Measurements from ENCODE around the gene LRRC74A.

Gene LRRC74A

DNA sequence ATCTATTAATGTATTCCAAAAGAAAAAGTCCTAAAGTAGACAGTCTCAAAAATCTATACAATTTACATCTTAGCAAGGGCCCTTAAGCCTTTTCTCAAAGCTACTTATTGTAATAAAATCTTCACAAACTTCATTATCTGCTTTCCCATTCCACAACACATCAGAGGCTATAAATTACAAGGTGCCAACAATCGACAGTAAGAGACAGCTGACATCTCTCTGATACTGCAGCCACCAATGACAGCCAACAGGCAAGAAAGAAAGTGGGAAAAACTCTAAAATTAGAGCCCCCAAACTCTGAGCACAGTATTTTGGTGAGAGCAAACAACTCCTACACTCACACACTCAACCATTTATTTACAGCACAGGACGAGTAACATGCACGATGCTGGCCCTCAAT, 15.7 kb upstream of the LRRC74A start:
- no peak for DNase-seq (ENCODE audit: low read depth in 3 of 3)

DNA sequence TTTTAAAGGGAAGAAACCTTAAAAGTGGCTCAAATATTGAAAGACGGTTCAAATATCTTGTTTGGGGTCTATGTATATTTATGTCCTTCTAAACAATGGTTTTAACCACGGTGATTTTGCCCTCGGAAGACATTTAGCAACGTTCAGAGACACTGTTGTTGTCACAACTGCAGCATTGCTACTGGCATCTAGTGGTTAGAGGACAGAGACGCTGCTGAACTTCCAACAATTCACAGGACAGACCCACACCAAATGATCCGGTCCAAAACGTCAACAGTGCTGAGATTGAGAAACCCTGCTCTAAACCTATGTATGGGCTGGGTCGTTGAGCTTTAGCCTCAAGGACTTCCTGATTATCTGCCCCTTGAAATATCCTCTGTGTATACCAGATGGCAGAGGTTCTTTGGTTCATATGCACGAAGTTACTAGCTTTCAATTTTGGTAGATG, 15.2 kb upstream of the LRRC74A start:
- no peak for DNase-seq (ENCODE audit: low read depth in 3 of 3)

DNA sequence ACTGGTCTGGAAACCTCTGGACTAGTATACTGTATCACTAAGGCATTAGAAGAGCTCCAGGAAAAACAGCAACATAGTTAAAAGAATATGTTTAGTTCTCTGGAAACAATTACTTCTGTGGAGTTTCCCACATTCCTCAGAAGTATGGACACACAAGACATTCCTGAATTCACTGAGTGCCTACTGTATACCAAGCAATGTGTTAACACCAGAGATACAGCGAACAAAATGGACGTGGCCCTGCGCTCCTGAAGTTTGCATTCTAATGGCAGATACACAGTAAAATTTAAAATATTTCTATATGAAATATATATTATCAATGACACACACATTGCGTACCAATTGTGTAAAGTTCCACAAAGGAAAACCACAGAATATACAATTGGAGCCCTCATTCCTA, 14.6 kb upstream of the LRRC74A start:
- no peak for DNase-seq (ENCODE audit: low read depth in 3 of 3)

DNA sequence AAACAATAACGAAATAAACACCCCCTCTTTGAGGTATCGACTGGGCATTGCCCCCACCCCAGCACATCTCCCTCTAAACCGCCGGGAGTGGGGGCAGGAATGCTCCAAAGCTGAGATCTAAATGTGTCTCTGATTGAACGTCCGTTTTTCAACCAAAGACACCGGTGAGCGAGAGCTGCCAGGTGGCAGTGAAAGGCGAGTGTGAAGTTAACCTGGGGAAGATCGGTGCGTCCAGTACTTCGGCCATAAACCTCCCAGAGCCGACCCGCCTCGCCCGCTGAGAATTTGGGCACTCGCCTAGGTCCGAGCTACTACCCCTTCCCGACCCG, 14.2 kb upstream of the LRRC74A start:
- no peak for DNase-seq (ENCODE audit: low read depth in 3 of 3)

DNA sequence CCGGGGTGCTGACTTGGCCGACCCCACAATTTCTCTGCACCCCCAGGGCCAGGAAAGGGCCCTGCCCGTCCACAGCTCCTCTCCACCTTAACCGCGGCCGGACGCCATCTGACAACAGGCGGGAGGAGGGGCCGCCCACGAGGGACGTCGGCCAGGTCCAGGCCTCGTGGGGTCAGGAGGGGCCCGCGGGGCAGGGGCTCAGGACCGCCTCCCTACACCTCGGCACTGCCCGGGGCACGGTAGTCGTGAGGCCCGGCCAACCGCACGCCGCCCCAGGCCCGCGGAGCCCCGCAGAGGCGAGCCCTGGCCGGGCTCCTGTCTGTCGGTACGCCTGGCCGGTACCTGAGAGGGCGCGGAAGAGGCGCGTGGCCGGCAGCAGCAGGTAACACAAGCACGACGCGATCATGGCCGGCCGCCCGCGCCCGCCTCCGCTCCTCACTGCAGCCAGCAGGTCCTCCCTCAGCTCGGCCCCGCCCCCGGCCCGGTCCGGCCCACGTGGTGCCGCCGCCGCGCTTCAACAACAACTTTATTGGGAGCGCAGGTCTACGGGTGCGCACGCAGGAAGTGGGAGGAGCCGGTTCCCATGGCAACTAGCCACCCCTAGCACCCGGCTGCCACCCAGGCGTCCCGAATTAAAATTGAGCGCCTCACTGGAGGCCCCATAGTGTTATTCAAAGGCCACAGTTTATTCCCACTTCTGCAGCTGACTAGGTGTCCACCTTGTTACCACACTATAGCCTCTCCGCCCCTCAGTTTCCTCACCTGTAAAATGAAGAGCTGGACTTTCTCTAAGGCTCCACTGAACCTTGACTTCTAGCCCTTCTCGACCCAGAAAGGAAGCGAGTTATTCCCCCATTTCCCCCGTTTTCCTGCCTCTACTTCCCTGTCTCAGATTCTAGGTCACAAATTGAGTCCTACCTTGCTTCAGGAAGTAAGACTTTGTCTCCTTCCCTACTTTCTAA, 13.5 kb upstream of the LRRC74A start, which contains the start of gene ANGEL1:
ANGEL1 (minus strand) TSS at position 461 of the 962 bp plus-strand sequence; CDS start at position 406, 55 bp downstream.
- peak; percentile 92 to 97 (median 93) for DNase-seq (ENCODE audit: low read depth in 3 of 3)

DNA sequence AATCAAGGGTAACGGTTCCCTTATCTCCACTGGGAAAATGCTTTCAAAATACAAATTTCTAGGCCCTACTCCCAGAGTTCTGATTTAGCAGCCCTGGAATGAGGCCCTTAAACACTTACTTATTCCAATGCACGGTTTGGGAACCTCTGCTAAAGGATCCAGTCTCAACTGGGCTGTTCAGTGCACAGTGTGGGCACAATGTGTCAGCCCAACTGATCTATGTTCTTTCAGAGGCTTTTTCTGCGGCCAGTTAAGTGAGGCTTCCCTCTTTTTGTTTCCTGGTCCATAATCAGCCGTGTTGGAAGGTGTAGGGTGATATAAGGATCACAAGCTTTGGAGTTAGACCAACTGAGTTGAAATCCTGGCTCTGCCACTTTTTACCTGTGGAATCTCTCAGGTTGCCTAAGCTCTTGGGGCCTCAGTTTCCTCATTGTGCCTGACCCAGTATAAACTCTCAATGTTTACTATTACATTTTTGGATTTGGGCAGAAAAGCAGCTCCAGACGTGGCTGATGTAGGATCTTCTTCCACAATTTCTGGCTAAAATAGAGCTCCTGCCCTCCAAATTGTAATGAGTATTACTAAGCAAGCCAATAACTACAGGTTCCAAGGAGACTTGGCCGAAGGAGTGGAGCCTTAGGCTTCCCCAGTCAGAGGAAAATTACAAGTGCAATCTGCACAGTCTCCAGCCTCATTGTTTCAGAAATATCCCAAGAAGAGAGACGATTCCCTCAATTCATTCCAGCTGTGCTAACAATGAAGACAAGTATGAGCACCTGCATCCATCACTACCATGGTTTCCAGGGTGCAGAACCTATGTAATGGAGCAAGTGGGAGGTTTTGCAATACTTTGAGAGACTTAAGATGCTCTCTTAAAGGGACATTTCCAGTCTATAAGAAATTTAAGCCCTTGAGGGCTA, 11.2 kb upstream of the LRRC74A start:
- no peak for DNase-seq (ENCODE audit: low read depth in 3 of 3)

DNA sequence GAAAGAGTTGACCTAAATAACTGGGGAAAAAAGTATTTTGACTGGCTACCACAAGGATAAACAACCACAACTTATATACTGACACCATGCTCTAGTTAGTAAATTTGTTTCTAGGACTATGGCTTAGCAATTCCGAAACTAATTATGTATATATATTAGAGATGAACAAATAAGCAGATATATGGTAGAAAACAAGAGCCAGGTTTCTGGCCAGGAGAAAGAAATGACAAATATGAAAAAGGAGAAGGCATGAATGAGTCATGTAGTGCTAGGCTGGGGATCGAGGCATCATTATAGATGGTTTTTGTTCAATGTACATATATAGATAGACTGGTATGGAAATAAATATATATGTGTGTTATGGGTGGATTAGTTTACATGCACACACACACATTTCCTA, 5.5 kb upstream of the LRRC74A start:
- no peak for DNase-seq (ENCODE audit: low read depth in 3 of 3)

DNA sequence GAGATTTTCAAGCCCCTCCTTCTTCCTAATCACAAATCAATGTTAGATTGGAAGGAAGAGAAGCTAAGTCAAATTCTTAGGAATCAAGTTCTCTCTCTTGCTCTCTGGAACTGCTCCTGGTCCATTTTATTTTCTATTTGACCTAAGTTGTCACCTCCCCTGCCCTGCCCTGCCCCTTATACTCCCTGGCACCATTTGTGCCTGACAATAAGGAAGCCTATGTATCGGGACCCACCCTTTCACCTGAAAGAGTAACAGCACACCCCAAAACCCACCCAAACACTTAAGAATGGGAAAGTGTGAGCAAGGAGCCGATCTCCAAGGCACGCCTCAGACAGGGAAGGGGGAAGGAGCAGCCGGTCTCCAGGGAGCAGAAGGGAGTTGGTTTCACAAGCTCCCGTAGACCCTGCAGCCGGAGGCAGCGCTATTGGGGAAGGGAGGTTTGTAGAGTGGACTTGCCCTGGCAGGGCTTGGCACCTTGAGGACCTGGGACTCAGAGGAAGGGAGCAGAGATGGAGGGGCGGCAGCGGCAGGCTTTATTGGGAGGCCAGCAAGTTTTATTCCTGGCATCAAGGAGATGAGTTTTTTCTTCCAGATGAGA, 1.6 kb downstream of the LRRC74A start:
- no peak for DNase-seq (ENCODE audit: low read depth in 3 of 3)

DNA sequence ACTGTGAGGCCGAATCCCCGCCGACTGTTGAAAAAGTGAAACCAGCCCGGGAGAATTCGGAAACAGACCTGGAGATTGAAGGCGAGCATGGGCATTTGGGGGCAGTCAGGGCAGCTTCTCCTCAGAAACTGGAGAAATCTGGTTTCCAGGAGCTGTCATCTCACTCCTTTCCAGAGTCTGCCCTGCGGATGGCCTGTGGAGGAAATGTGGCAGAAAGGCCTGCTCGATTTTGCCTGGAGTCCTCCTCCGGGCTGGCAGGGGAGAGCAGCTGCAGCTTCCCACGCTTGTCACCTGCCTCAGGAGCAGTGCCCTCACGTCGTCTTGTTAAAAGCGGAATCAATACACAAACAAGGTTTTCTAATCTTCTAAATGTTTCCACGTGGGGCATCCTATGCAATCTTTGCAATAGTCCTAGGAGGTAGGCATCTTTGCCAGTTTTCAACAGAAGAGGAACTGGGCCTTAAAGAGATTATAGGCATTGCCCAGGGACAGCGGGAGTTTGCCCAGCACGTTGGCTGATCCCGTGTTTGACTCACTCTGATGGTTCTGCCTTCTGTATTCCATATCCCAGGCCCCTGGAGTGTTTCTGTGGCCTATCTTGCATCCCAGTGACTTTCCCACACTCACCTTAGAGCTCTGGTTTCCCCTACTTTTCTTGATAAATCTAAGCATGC, 2.3 kb downstream of the LRRC74A start:
- DNase-seq (ENCODE audit: low read depth in 3 of 3) = no peak

DNA sequence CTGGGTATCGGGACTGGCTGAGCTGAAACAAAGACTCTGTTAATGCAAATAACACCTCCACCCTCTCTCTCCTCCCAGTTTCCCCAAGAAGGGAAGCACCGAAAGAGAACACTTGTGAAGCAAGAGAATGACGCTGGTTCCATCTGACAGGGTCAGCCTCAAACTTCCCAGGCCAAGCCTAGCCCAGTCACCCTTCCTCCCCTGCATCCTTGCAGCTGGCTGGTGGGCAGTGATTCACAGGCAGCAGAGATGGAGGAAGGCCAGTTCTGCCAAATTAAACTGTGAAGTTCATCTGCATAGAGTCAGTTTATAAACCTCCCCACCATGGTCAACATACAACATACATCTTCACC, 2.8 kb downstream of the LRRC74A start:
- DNase-seq (ENCODE audit: low read depth in 3 of 3) = no peak

DNA sequence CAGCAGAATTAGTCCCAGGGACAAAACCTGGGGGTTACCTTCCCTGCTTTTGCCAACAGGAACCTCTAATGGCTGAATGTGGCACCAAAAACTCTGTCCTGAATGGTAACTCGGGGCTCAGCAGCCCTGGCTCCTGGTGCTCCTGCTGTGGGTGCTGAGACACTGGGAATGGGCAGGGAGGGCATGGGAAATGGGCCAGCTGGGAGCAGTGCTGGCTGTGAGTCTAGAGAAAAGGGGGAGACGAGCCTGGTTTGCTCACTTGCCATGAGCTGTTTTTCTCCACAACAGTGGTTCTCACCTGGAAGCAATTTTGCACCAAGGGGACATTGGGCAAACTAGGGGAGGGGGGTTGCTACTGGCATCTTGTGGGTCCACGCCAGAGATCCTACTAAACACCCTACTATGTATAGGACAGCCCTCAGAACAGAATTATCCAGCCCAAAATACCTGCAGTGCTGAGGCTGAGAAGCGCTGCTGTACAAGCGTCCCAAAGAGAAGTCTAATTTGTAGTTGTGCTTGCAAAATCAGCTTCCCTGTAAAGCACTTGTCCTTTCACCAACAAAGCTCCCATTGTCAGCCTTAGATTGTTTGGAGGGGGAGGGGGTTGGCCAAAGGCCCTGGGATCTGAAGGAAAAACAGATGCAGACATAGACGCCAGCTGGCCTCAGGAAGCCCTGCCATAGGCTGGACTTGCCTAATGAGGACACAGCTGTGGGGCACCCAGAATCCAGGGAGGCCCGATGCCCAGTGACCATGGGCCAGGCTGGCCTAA, 3.6 kb downstream of the LRRC74A start:
- DNase-seq (ENCODE audit: low read depth in 3 of 3) = no peak

DNA sequence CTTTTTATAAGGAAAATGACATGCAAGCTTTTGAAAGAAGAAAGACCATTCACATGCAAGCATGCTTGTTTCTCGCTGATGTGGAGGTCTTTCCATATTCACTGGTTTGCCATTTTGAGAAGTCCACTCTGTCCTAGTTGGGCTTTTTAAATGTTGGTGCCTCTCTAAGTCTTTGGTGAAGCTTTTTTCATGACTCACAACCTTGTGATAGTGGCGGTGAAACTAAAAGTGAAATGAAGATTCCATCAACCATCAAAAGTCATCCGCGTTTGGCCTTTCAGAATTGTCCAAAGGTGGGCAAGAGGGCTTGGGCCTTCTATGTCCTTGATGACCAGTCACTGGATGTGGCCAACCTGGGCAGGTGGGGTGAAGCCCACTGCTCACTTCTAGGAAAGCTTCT, 4.3 kb downstream of the LRRC74A start:
- DNase-seq (ENCODE audit: low read depth in 3 of 3) = no peak

DNA sequence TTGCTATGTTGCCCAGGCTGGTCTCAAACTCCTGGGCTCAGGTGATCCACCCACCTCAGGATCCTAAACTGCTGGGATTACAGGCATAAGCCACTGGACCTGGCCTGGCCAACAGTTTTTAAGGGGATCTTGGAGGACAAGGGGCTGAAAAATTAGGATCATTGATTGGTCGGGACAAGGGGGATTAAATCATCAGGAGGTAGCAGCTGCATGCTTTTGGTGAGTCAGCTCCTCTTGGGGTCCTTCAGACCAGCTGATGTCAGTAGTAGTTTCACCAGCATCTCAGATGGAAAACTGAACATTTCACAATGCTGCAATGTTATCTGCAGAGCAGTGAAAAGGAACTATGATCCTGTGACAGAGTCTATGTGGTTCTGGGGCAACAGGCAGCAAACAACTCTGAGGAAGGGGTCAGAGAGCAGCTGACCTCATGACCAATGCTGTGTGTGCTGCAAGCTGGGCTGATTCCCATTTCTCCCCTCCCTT, 6.3 kb downstream of the LRRC74A start:
- DNase-seq (ENCODE audit: low read depth in 3 of 3) = no peak

DNA sequence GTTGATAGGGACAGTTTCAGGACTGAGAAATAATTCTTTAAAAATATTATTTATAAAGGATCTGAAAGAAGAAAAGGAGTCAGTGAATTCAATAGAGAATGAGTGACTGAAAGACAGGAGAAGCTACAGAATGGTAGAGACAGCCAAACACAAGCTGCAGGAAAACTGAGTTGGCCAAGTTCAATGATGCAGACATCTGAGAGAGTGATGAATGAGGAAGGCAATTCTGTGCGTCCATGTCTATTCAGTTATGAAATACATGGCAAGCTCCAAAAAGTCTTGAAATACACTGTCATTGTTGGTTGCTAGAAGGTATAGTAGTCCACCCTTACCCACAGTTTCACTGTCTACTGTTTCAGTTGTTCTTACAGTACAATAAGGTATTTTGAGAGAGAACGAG, 6.8 kb downstream of the LRRC74A start:
- no peak for DNase-seq (ENCODE audit: low read depth in 3 of 3)

DNA sequence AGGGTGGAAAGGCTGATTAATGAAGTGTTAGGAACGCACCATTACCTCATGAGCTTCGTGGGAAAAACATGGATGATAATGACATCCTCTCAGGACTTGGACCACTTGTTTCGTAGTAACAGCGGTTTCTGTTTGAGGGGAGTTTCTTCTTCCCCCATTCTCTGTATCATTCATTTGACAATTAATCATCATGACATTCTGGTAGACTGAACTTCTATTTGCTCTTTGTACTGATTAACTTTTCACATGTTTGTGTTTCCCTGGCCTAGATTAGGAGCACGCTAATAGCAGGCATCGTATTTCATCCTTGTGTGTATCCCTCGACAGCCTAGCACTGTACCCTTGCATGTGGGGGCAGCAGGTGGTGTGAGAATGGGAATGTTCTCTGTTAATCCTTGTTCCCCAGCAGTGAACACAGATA, 8.0 kb downstream of the LRRC74A start:
- DNase-seq (ENCODE audit: low read depth in 3 of 3) = no peak

DNA sequence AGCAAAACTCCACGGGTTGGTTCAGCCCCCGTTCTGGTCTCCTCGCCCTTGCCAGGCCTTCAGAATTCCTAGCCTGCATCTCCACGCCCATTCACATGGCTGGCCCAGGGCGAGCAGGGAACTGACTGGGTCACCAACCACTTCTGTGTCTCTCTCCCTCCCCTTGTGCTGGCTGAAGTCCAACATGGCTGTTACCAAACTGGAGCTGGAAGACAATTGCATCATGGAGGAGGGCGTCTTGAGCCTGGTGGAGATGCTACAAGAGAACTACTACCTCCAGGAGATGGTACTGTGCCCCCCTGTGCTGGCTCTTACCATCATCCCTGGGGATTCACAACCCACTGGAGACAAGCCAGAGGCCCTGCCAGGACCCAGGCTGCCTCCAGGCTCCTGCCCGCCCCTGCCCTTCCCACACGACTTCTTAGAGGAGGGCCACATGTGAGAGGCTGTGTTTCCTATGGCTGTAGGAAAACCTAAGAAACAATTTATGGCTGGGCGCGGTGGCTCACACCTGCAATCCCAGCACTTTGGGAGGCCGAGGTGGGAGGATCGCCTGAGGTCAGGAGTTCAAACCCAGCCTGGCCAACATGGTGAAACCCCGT, 9.9 kb downstream of the LRRC74A start:
- no peak for DNase-seq (ENCODE audit: low read depth in 3 of 3)

DNA sequence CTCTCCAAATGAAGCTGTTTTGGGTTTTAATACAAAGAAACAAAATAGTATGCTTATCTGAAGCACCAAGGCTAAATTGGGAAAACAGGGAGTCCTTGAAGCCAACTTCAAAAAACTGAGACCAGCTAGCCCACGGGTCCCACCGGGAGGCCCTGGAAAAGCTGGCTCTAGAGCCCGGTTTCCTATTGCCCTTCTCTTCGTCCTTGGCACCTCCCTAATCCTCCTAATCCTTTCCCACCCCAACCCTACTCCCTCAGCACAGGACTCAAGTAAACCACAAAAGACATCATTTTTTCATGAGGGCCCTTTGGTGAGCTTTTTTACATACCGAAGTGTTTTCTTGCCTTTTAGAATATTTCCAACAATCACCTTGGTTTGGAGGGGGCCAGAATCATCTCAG, 11.3 kb downstream of the LRRC74A start:
- DNase-seq (ENCODE audit: low read depth in 3 of 3) = no peak

DNA sequence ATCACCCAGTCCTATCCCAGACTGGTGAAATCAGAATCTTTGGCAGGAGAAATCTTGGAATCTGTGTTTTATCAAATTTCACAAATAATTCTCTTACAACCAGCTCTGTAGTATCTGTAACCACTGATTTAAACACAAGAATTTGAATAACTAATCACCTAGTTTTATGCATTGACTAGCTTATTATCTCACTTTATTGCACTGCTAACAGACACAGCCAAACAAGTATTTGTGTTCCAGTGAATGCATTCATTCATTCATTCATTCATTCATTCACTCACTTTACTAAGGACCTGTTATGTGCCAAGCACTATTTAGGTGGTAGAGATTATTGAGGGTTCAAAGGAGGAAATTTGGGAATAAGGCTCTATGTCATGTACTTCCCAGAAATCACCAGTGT, 16.2 kb downstream of the LRRC74A start:
- DNase-seq (ENCODE audit: low read depth in 3 of 3) = no peak

DNA sequence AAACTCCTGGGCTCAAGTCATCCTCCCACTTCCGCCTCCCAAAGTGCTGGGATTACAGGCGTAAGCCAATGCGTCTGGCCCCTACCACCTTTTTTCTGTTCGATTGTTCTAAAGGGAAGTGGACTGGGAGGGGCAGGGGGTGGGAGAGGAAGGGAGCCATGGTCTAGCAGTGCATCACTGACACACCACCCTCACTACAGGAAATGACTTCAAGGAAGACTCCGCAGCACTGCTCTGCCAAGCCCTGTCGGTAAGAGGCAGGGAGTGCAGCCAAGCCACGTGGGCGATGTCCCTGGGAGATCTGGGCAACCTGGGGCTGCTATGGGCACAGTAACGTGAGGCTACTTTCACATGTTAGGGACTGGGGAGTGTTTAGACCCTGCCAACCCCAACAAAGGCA, 18.0 kb downstream of the LRRC74A start:
- DNase-seq (ENCODE audit: low read depth in 3 of 3) = peak; percentile 18 to 60 (median 40)

DNA sequence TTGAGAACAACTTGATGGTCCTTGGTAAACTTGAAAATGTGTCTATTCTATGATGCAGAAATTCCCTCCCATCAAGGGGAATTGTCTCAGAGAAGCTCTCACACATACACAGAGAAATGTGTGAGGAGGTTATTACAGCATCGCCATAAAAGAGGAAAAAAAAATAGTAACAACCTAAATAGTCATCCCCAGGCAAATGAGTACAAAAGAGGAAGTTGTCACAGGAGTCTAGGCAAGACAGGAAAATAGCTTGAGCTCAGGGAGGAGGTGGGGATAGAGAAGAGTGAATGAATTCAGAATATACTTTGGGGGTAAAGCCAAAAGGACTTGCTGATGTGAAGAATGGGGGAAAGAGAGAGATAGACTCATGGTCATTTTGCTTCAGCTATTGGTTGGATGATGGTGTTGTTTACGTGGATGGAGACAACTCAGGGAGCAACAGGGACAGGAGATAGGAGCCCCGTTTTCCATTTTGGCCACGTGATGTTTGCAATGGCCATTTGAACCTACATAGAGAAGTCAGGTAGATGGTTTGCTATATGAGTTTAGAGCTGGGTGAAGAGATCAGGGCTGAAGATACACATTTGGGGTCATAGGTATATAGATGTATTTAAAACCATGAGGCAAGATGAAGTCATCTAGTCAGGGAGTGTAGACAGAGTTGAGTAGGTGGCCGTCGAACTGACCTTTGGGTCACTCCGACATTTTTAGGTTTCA, 20.3 kb downstream of the LRRC74A start:
- DNase-seq (ENCODE audit: low read depth in 3 of 3) = no peak
